ENCODE data around the gene MFAP5. TPM values are rescaled to one million over a fixed set of nuclear protein-coding genes. Genes with fewer than 3 reads are reported as not detected.
"Not testable (repeated sequence)": the region's sequence is repeated elsewhere in the genome, so short reads cannot be mapped to it uniquely, and the experiment has no call there.

MFAP5 gene
- total RNA-seq, 1 donor from 2014 or later, result 105 TPM

DNA sequence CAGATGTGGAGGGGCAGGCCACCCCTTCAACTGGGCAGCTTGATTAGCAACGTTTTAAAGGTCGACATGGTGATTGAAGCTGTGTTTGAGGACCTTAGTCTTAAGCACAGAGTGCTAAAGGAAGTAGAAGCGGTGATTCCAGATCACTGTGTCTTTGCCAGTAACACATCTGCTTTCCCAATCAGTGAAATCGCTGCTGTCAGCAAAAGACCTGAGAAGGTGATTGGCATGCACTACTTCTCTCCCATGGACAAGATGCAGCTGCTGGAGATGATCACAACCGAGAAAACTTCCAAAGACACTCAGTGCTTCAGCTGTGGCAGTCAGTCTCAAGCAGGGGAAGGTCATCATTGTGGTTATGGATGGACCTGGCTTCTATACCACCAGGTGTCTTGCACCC, 26.0 kb downstream of the MFAP5 start:
- Mint-ChIP-seq H3K9me3 (ENCODE audit: unreplicated experiment) (peaks cover 4% of the 10 kb centered on the region), H3K36me3 (ENCODE audit: low read depth, unreplicated experiment) (no peaks in the 10 kb centered on the region), H3K27me3 (ENCODE audit: low read depth, unreplicated experiment) (peaks cover 3% of the 10 kb centered on the region), H3K4me1 (ENCODE audit: low read depth, unreplicated experiment) (no peaks in the 10 kb centered on the region), H3K27ac (ENCODE audit: unreplicated experiment) (no peak overlapping the region), H3K4me3 (ENCODE audit: unreplicated experiment) (no peak overlapping the region)
- Histone ChIP-seq H3K9me3 (ENCODE audit: insufficient read depth, low read depth, low read length) (no peaks in the 10 kb centered on the region), H3K27ac (ENCODE audit: low read depth, low read length) (no peak overlapping the region), H3K9ac (ENCODE audit: low read length) (no peak overlapping the region), H2AFZ (ENCODE audit: low read depth, low read length) (no peak overlapping the region), H3K79me2 (ENCODE audit: insufficient read depth, low read length) (no peaks in the 10 kb centered on the region), H4K20me1 (ENCODE audit: insufficient read depth, low read length) (no peaks in the 10 kb centered on the region), H3K4me3 (ENCODE audit: insufficient read depth, low read depth, low read length) (no peak overlapping the region), H3K4me2 (ENCODE audit: low read length) (no peak overlapping the region), H3K4me1 (ENCODE audit: insufficient read depth, low read length) (no peaks in the 10 kb centered on the region), H3K36me3 (ENCODE audit: insufficient read depth, low read length) (no peaks in the 10 kb centered on the region), H3K27me3 (ENCODE audit: insufficient read depth, low read length) (no peaks in the 10 kb centered on the region)
- no peak for TF ChIP-seq EZH2 (IDR thresholded peaks at IDR 0.05; ENCODE audit: insufficient read depth, low read length)
- TF ChIP-seq, protein P1, sequence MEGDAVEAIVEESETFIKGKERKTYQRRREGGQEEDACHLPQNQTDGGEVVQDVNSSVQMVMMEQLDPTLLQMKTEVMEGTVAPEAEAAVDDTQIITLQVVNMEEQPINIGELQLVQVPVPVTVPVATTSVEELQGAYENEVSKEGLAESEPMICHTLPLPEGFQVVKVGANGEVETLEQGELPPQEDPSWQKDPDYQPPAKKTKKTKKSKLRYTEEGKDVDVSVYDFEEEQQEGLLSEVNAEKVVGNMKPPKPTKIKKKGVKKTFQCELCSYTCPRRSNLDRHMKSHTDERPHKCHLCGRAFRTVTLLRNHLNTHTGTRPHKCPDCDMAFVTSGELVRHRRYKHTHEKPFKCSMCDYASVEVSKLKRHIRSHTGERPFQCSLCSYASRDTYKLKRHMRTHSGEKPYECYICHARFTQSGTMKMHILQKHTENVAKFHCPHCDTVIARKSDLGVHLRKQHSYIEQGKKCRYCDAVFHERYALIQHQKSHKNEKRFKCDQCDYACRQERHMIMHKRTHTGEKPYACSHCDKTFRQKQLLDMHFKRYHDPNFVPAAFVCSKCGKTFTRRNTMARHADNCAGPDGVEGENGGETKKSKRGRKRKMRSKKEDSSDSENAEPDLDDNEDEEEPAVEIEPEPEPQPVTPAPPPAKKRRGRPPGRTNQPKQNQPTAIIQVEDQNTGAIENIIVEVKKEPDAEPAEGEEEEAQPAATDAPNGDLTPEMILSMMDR (IDR thresholded peaks at IDR 0.05; ENCODE audit: insufficient read depth, low read depth, low read length), result no peak
- DNase-seq (ENCODE audit: low read depth), result no peak
- no peak for FAIRE-seq

DNA sequence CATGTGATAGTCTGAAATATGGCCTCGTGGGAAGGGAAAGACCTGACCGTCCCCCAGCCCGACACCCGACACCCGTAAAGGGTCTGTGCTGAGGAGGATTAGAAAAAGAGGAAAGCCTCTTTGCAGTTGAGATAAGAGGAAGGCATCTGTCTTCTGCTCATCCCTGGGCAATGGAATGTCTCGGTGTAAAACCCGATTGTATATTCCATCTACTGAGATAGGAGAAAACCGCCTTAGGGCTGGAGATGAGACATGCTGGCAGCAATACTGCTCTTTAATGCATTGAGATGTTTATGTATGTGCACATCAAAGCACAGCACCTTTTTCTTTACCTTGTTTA, 26.6 kb downstream of the MFAP5 start:
- H3K27ac ChIP-seq (ENCODE audit: low read depth, low read length); H3K9ac ChIP-seq (ENCODE audit: low read length); H3K36me3 ChIP-seq (ENCODE audit: insufficient read depth, low read length); H3K79me2 ChIP-seq (ENCODE audit: insufficient read depth, low read length); H3K4me1 ChIP-seq (ENCODE audit: insufficient read depth, low read length); H2AFZ ChIP-seq (ENCODE audit: low read depth, low read length); H3K27me3 ChIP-seq (ENCODE audit: insufficient read depth, low read length); H3K36me3 Mint-ChIP-seq (ENCODE audit: low read depth, unreplicated experiment); H3K27ac Mint-ChIP-seq (ENCODE audit: unreplicated experiment); H3K9me3 Mint-ChIP-seq (ENCODE audit: unreplicated experiment); DNase-seq (ENCODE audit: low read depth); H3K4me3 Mint-ChIP-seq (ENCODE audit: unreplicated experiment); H3K4me3 ChIP-seq (ENCODE audit: insufficient read depth, low read depth, low read length); H3K9me3 ChIP-seq (ENCODE audit: insufficient read depth, low read depth, low read length); H3K27me3 Mint-ChIP-seq (ENCODE audit: low read depth, unreplicated experiment); H3K4me2 ChIP-seq (ENCODE audit: low read length); FAIRE-seq; H4K20me1 ChIP-seq (ENCODE audit: insufficient read depth, low read length); H3K4me1 Mint-ChIP-seq (ENCODE audit: low read depth, unreplicated experiment): not testable (repeated sequence)

DNA sequence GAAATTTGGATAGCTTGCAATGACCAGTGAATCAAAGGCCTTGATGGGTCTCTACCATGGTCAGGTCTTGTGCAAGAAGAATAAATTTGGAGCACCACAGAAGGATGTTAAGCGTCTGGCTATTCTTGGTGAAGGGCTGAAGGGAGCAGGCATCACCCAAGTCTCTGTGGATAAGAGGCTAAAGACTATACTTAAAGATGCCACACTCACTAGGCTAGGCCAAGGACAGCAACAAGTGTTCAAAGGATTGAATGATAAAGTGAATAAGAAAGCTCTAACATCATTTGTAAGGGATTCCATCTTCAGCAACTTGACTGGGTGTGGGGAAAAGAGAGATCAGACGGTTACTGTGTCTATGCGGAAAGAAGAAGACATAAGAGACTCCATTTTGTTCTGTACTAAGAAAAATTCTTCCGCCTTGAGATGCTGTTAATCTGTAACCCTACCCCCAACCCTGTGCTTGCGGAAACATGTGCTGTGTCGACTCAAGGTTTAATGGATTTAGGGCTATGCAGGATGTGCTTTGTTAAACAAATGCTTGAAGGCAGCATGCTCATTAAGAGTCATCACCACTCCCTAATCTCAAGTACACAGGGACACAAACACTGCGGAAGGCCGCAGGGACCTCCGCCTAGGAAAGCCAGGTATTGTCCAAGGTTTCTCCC, 27.2 kb downstream of the MFAP5 start:
- H4K20me1 ChIP-seq (ENCODE audit: insufficient read depth, low read length); H3K36me3 ChIP-seq (ENCODE audit: insufficient read depth, low read length); H3K27ac Mint-ChIP-seq (ENCODE audit: unreplicated experiment); H3K79me2 ChIP-seq (ENCODE audit: insufficient read depth, low read length); H3K4me1 ChIP-seq (ENCODE audit: insufficient read depth, low read length); H3K4me2 ChIP-seq (ENCODE audit: low read length); H3K27me3 ChIP-seq (ENCODE audit: insufficient read depth, low read length); H3K4me1 Mint-ChIP-seq (ENCODE audit: low read depth, unreplicated experiment); H3K9me3 ChIP-seq (ENCODE audit: insufficient read depth, low read depth, low read length); FAIRE-seq; H3K9ac ChIP-seq (ENCODE audit: low read length); DNase-seq (ENCODE audit: low read depth); H3K27me3 Mint-ChIP-seq (ENCODE audit: low read depth, unreplicated experiment); H3K4me3 Mint-ChIP-seq (ENCODE audit: unreplicated experiment); H3K27ac ChIP-seq (ENCODE audit: low read depth, low read length); H3K36me3 Mint-ChIP-seq (ENCODE audit: low read depth, unreplicated experiment); H3K4me3 ChIP-seq (ENCODE audit: insufficient read depth, low read depth, low read length); H2AFZ ChIP-seq (ENCODE audit: low read depth, low read length); H3K9me3 Mint-ChIP-seq (ENCODE audit: unreplicated experiment): not testable (repeated sequence)
